HCT116 (cell line): ENCODE data around the gene NR2F1-AS1. TPM values are rescaled to one million over a fixed set of nuclear protein-coding genes. Genes with fewer than 3 reads are reported as not detected.
A peak's percentile ranks its signal among the peaks of the same experiment; 100 is the strongest.

Source experiments
- ATAC-seq: fragments of 200-7000 bp; cut with Tn5 transposase; 2 replicates; pipeline ENCODE4 v1.9.1; 2020; ENCODE audit warnings: mild to moderate bottlenecking, moderate library complexity
- BruUV-seq: library from RNA; stranded (reverse); fragments of 400-500 nt; replicated peaks from 2 replicates; lab custom pipeline; 2021; lab: Mats Ljungman, UMichigan
- CTCF ChIA-PET: fragments of 300-600 bp; sonication (Branson Sonifier 250); formaldehyde crosslinking; loops from one replicate; lab custom pipeline; 2021; ENCODE audit warnings: antibody characterized with exemption; lab: Charles Lee
- POLR2A ChIA-PET: fragments of 300-600, 350-600 bp; sonication (Branson Sonifier 250); formaldehyde crosslinking; loops from one replicate; lab custom pipeline; 2021; ENCODE audit warnings: antibody characterized with exemption; lab: Charles Lee
- RAD21 ChIA-PET, 2 experiments: fragments of 300-600 bp; sonication (Branson Sonifier 250); formaldehyde crosslinking; loops; one replicate each; lab custom pipeline; 2023; ENCODE audit warnings: low total read pairs in 2 of 2; ENCODE audit not compliant: uncharacterized antibody in 2 of 2, unreplicated experiment in 2 of 2, low non-redundant PET in 1 of 2; lab: Charles Lee
- DNase-seq: peaks from one replicate; pipeline ENCODE4 v3.0.0-alpha.2; 2010; ENCODE audit warnings: low read depth, low spot score
- H2AFZ ChIP-seq: fragments of 200-600 bp; shearing (Covaris generic), sonication (generic); 2 replicates; pipeline ENCODE4 v1.6.1; 2017; ENCODE audit warnings: low read depth, mixed run types, mixed read lengths, antibody characterized with exemption, low read length; ENCODE audit not compliant: poor library complexity, severe bottlenecking
- H3K27ac ChIP-seq: 2 replicates; pipeline ENCODE4 v1.5.1; 2012; ENCODE audit warnings: low read depth, low read length
- H3K27me3 ChIP-seq: fragments of 200-600 bp; sonication (generic); 2 replicates; pipeline ENCODE4 v1.6.1; 2016; ENCODE audit warnings: mixed run types, low read length, mixed read lengths; ENCODE audit not compliant: insufficient read depth
- H3K36me3 ChIP-seq, 2 experiments: fragments of 200-500 bp in 1 of 2; fragments of 200-600 bp in 1 of 2; sonication (Bioruptor generic) in 1 of 2; sonication (generic) in 1 of 2; 2 replicates each; pipeline versions ENCODE4 v1.5.1 to v1.6.1; 2014 to 2016; ENCODE audit warnings: low read length in 2 of 2, inconsistent platforms in 1 of 2, mixed read lengths in 1 of 2, mixed run types in 1 of 2; ENCODE audit not compliant: insufficient read depth in 2 of 2, control insufficient read depth in 1 of 2
- H3K4me1 ChIP-seq, 2 experiments: fragments of 200-600 bp in 1 of 2; sonication (generic) in 1 of 2; 2 replicates each; pipeline versions ENCODE4 v1.5.1 to v1.6.1; 2012 to 2017; ENCODE audit warnings: low read length in 2 of 2, inconsistent platforms in 1 of 2, mild to moderate bottlenecking in 1 of 2, mixed read lengths in 1 of 2, mixed run types in 1 of 2, moderate library complexity in 1 of 2; ENCODE audit not compliant: insufficient read depth in 2 of 2, control insufficient read depth in 1 of 2
- H3K4me2 ChIP-seq: fragments of 200-600 bp; sonication (generic); 2 replicates; pipeline ENCODE4 v1.6.1; 2017; ENCODE audit warnings: mixed run types, low read length, mixed read lengths
- H3K4me3 ChIP-seq, 2 experiments: fragments of 200-600 bp in 1 of 2; sonication (generic) in 1 of 2; replicated peaks in 1 of 2; 2 replicates each; pipeline ENCODE4 v1.5.1; 2011 to 2016; ENCODE audit warnings: low read length in 2 of 2, control low read depth in 1 of 2, low read depth in 1 of 2, mild to moderate bottlenecking in 1 of 2, mixed read lengths in 1 of 2, mixed run types in 1 of 2
- H3K79me2 ChIP-seq: fragments of 200-600 bp; sonication (generic); 2 replicates; pipeline ENCODE4 v1.6.1; 2017; ENCODE audit warnings: mild to moderate bottlenecking, mixed run types, low read length, moderate library complexity, mixed read lengths; ENCODE audit not compliant: insufficient read depth
- H3K9ac ChIP-seq: fragments of 200-600 bp; sonication (generic); 2 replicates; pipeline ENCODE4 v1.6.1; 2016; ENCODE audit warnings: low read length, mixed read lengths
- H3K9me2 ChIP-seq: fragments of 200-600 bp; sonication (generic), shearing (Covaris generic); 2 replicates; pipeline ENCODE4 v1.6.1; 2017; ENCODE audit warnings: mixed run types, mild to moderate bottlenecking, moderate library complexity; ENCODE audit not compliant: insufficient read depth
- H3K9me3 ChIP-seq, 2 experiments: fragments of 200-500 bp in 1 of 2; fragments of 200-600 bp in 1 of 2; sonication (Bioruptor generic) in 1 of 2; sonication (generic) in 1 of 2; 2 replicates each; pipeline ENCODE4 v1.6.1; 2014 to 2017; ENCODE audit warnings: low read length in 2 of 2, mixed read lengths in 2 of 2, inconsistent platforms in 1 of 2, low read depth in 1 of 2, mild to moderate bottlenecking in 1 of 2, mixed run types in 1 of 2, moderate library complexity in 1 of 2; ENCODE audit not compliant: control insufficient read depth in 1 of 2, insufficient read depth in 1 of 2
- H4K20me1 ChIP-seq: fragments of 200-600 bp; sonication (generic), shearing (Covaris generic); 2 replicates; pipeline ENCODE4 v1.6.1; 2017; ENCODE audit warnings: mixed run types, mild to moderate bottlenecking, moderate library complexity; ENCODE audit not compliant: insufficient read depth
- ATF3 ChIP-seq: IDR thresholded peaks from 2 replicates; pipeline ENCODE4 v1.6.1; 2012
- CBX3 ChIP-seq: IDR thresholded peaks from 2 replicates; pipeline ENCODE4 v1.6.1; 2012; ENCODE audit warnings: low read depth
- CEBPB ChIP-seq: IDR thresholded peaks from 2 replicates; pipeline ENCODE4 v1.6.1; 2012; ENCODE audit warnings: low read depth
- CTCF ChIP-seq, 3 experiments: fragments of 200-600 bp in 1 of 3; sonication (generic) in 1 of 3; IDR thresholded peaks in 2 of 3; conservative IDR thresholded peaks in 1 of 3; 2 replicates each; pipeline ENCODE4 v1.5.1; 2012 to 2017; ENCODE audit warnings: low read depth in 2 of 3, low read length in 2 of 3, antibody characterized with exemption in 1 of 3, borderline replicate concordance in 1 of 3, control low read depth in 1 of 3, mild to moderate bottlenecking in 1 of 3, mixed read lengths in 1 of 3, mixed run types in 1 of 3, moderate library complexity in 1 of 3; ENCODE audit not compliant: insufficient read depth in 1 of 3
- EGR1 ChIP-seq: IDR thresholded peaks from 2 replicates; pipeline ENCODE4 v1.6.1; 2012; ENCODE audit warnings: low read depth
- ELF1 ChIP-seq: IDR thresholded peaks from 2 replicates; pipeline ENCODE4 v1.6.1; 2012; ENCODE audit warnings: low read depth, borderline replicate concordance
- EZH2phosphoT487 ChIP-seq: fragments of 200-600 bp; IDR thresholded peaks from 2 replicates; pipeline ENCODE4 v1.6.1; 2018; ENCODE audit warnings: antibody characterized with exemption, borderline replicate concordance
- FOSL1 ChIP-seq: IDR thresholded peaks from 2 replicates; pipeline ENCODE4 v1.6.1; 2012; ENCODE audit warnings: low read depth
- JUND ChIP-seq: IDR thresholded peaks from 2 replicates; pipeline ENCODE4 v1.6.1; 2012
- MAX ChIP-seq: IDR thresholded peaks from 2 replicates; pipeline ENCODE4 v1.6.1; 2012
- POLR2AphosphoS5 ChIP-seq: IDR thresholded peaks from 2 replicates; pipeline ENCODE4 v1.6.1; 2011; ENCODE audit warnings: mild to moderate bottlenecking, low read depth, low read length, moderate library complexity
- RAD21 ChIP-seq: IDR thresholded peaks from 2 replicates; pipeline ENCODE4 v1.6.1; 2012; ENCODE audit warnings: low read depth, mild to moderate bottlenecking
- REST ChIP-seq: IDR thresholded peaks from 2 replicates; pipeline ENCODE4 v1.6.1; 2012; ENCODE audit warnings: low read depth
- SIN3A ChIP-seq: IDR thresholded peaks from 2 replicates; pipeline ENCODE4 v1.6.1; 2012; ENCODE audit warnings: low read depth
- SRF ChIP-seq: IDR thresholded peaks from 2 replicates; pipeline ENCODE4 v1.6.1; 2012; ENCODE audit warnings: low read depth
- YY1 ChIP-seq: IDR thresholded peaks from 2 replicates; pipeline ENCODE4 v1.6.1; 2011; ENCODE audit warnings: low read length, low read depth, moderate library complexity, mild to moderate bottlenecking; ENCODE audit not compliant: insufficient replicate concordance; ENCODE audit errors: extremely low read depth
- ZBTB33 ChIP-seq: IDR thresholded peaks from 2 replicates; pipeline ENCODE4 v1.6.1; 2011; ENCODE audit warnings: mild to moderate bottlenecking, low read length, moderate library complexity; ENCODE audit not compliant: insufficient replicate concordance; ENCODE audit errors: extremely low read depth
- intact Hi-C: fragments of 100-400 bp; cut with micrococcal nuclease; formaldehyde crosslinking; loops from 2 replicates; pipeline ENCODE4 v1.10.0; 2022
- total RNA-seq: library from RNA; stranded (reverse); gene quantifications from one replicate; pipeline ENCODE4 v1.2.1, GENCODE V29; 2021; ENCODE audit not compliant: unreplicated experiment

The NR2F1-AS1 gene
- total RNA-seq, 1 experiment from 2014 or later: 20.1 TPM

- POLR2A ChIA-PET: no interaction called here
- Histone ChIP-seq H3K27ac (no peak overlapping the region; the same call in 1 of the 2 replicates), H2AFZ (peak overlapping the region; percentile 19)
- TF ChIP-seq YY1 (no peak), REST (no peak), FOSL1 (peak; percentile 75), CBX3 (peak; percentile 85), MAX (peak; percentile 72), CEBPB (no peak), ZBTB33 (no peak), RAD21 (peak; percentile 50), ATF3 (no peak), POLR2AphosphoS5 (no peak), SRF (no peak), EGR1 (no peak), SIN3A (0 out of 2 replicates have a peak, but pooled peaks have one; percentile 45), JUND (no peak; the same call in 1 of the 2 replicates), CTCF (IDR thresholded peaks at IDR 0.05 in 2 of 3, conservative IDR thresholded peaks at IDR 0.05 in 1 of 3; ENCODE audit: borderline replicate concordance in 1 of 3, insufficient read depth in 1 of 3, low read depth in 2 of 3, low read length in 2 of 3) (peak in 1 of 3 experiments; percentile 18; a peak in 1 of 6 replicates), ELF1 (no peak), EZH2phosphoT487 (no peak)
Observed at GRCh38 chr5:93620487-93621326, 39.7 kb upstream of the NR2F1-AS1 start.

More at GRCh38 chr5:93620487-93621326, 39.7 kb upstream of the NR2F1-AS1 start:
- H3K4me1 ChIP-seq: peaks cover 0 to 12% of the 10 kb centered on the region in 2 experiments; a peak in 3 of 4 replicates
- H3K27me3 ChIP-seq: no peaks in the 10 kb centered on the region
- peak overlapping the region; percentile 97 for H3K4me2 ChIP-seq
- H3K9me3 ChIP-seq: no peaks in the 10 kb centered on the region
- ATAC-seq (peak; percentile 98), DNase-seq (peak; percentile 34)
- H3K79me2 ChIP-seq: no peaks in the 10 kb centered on the region
- RAD21 ChIA-PET: interaction anchor here (0.6 kb wide), 2 partner anchors 180 to 340 kb away, joined by 3 read pairs; no protein-coding TSS in a partner anchor
- CTCF ChIA-PET: interaction anchor here (0.7 to 1.6 kb wide), 3 partner anchors 13 to 278 kb away, joined by 3 to 10 read pairs (median 3); no protein-coding TSS in a partner anchor
- H4K20me1 ChIP-seq: no peaks in the 10 kb centered on the region
- H3K4me3 ChIP-seq: peak overlapping the region; percentile 45 to 67
- no TSS peak for BruUV-seq
- intact Hi-C loops: no loop called here
- peak overlapping the region; percentile 36; the same call in 1 of the 2 replicates for H3K9ac ChIP-seq
- no peaks in the 10 kb centered on the region for H3K9me2 ChIP-seq
- H3K36me3 ChIP-seq: no peaks in the 10 kb centered on the region
